Osteocyte (in vitro differentiated cells): ENCODE measurements around the gene ANTKMT. TPM values are rescaled to one million over a fixed set of nuclear protein-coding genes. Genes with fewer than 3 reads are reported as not detected.

Experiments used
- DNase-seq: peaks from one replicate; pipeline ENCODE4 v3.0.0; 2021; ENCODE audit warnings: mixed read lengths; ENCODE audit not compliant: unreplicated experiment; ENCODE audit errors: extremely low spot score
- H3K27ac Mint-ChIP-seq: one replicate; pipeline ENCODE4 v1.8.0; 2021; ENCODE audit warnings: mild to moderate bottlenecking, mixed read lengths; ENCODE audit not compliant: unreplicated experiment
- H3K27me3 Mint-ChIP-seq: one replicate; pipeline ENCODE4 v1.8.0; 2021; ENCODE audit warnings: mixed read lengths; ENCODE audit not compliant: unreplicated experiment
- H3K36me3 Mint-ChIP-seq: one replicate; pipeline ENCODE4 v1.8.0; 2021; ENCODE audit warnings: mixed read lengths; ENCODE audit not compliant: unreplicated experiment
- H3K4me1 Mint-ChIP-seq: one replicate; pipeline ENCODE4 v1.8.0; 2021; ENCODE audit warnings: mixed read lengths; ENCODE audit not compliant: unreplicated experiment
- H3K4me3 Mint-ChIP-seq: one replicate; pipeline ENCODE4 v1.8.0; 2021; ENCODE audit warnings: mild to moderate bottlenecking, moderate library complexity, mixed read lengths; ENCODE audit not compliant: unreplicated experiment
- H3K9me3 Mint-ChIP-seq: one replicate; pipeline ENCODE4 v1.8.0; 2021; ENCODE audit warnings: mixed read lengths; ENCODE audit not compliant: unreplicated experiment
- total RNA-seq: library from RNA; stranded (reverse); gene quantifications from 2 replicates; pipeline ENCODE4 v1.2.1, GENCODE V29; 2021
- TF ChIP-seq, protein P1 (sequence below): fragments of 200-600 bp; sonication (generic); IDR thresholded peaks from 2 replicates; pipeline ENCODE4 v1.5.0; 2021; ENCODE audit warnings: antibody characterized with exemption, mild to moderate bottlenecking, moderate library complexity

Gene ANTKMT
- total RNA-seq, 1 donor from 2014 or later, result 41.7 TPM

DNA sequence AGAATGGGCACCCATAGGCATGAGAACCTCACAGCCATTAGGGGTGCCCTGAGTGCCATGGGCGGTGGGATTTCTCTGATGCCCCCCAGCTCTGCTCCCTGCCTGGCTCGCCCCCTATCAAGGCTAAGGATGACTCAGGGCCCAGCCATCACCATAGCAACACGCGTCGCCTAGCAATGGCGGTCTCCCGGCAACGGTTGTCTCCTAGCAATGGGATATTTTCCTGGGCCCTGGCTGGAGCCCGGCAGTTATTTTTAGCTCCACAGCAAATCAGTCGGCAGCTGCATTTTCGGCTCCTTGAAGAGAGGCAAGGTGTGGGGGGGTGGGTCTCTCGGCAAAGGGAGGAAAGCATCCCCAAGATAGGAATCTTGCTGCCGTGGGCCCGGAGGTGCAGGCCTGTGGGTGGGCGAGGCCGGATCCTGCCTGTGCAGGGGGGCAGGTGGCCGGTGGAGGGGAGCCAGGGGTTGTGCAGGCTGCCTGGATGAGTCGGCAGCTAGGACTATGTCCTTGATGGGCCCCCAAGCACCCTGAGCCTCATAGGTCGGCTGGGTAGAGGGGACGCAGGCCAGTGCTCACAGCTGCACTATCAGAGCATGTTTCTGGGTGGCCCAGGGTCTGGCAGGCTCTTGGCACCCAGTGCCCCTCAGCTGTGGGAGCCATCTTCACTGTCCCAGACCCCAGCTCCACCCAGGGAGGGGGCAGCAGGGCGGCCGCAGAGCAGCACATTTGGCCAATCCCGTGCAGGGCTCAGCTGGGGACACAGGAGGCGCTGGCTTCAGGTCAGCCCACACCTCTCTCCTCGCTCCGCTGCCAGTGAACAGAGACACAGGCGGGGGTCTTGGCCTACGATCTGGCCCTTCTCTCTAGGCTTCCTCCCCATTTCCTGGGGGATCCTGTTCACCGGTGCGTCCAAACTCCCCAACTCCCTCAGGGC, 11.1 kb upstream of the ANTKMT start:
- TF ChIP-seq, protein P1, sequence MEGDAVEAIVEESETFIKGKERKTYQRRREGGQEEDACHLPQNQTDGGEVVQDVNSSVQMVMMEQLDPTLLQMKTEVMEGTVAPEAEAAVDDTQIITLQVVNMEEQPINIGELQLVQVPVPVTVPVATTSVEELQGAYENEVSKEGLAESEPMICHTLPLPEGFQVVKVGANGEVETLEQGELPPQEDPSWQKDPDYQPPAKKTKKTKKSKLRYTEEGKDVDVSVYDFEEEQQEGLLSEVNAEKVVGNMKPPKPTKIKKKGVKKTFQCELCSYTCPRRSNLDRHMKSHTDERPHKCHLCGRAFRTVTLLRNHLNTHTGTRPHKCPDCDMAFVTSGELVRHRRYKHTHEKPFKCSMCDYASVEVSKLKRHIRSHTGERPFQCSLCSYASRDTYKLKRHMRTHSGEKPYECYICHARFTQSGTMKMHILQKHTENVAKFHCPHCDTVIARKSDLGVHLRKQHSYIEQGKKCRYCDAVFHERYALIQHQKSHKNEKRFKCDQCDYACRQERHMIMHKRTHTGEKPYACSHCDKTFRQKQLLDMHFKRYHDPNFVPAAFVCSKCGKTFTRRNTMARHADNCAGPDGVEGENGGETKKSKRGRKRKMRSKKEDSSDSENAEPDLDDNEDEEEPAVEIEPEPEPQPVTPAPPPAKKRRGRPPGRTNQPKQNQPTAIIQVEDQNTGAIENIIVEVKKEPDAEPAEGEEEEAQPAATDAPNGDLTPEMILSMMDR, result no peak
- H3K4me1 Mint-ChIP-seq, result peaks cover 40% of the 10 kb centered on the region
- no peaks in the 10 kb centered on the region for H3K9me3 Mint-ChIP-seq
- no peak for DNase-seq
- no peak overlapping the region for H3K27ac Mint-ChIP-seq
- peaks cover 19% of the 10 kb centered on the region for H3K27me3 Mint-ChIP-seq
- H3K36me3 Mint-ChIP-seq, result no peaks in the 10 kb centered on the region
- H3K4me3 Mint-ChIP-seq, result no peak overlapping the region

GRCh38 chr16:710500-711075, 10.4 kb upstream of the ANTKMT start:
- Mint-ChIP-seq H3K9me3 (no peaks in the 10 kb centered on the region), H3K4me1 (peaks cover 40% of the 10 kb centered on the region), H3K27ac (no peak overlapping the region), H3K36me3 (no peaks in the 10 kb centered on the region), H3K4me3 (no peak overlapping the region), H3K27me3 (peaks cover 19% of the 10 kb centered on the region)
- TF ChIP-seq, protein P1, result no peak
- no peak for DNase-seq

DNA sequence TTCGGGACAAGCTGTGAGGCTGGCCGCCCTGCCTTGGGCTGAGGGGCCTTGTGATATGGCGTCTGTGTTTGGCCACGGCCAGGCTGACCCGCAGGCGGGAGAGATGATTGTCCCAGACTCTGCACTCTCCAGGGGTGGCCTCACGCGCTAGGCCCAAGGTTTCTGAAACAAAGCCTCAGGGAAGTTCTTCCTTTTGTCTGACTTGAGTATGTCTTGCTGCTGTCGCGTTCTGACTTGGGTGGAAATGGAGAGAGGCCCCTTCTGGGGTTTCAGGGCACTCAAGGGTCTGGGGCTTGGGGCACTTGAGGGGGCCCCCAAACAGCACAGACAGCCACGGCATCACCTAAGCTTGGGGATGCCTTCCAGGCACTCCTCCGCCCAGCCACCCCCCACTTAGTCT, 9.9 kb upstream of the ANTKMT start:
- Mint-ChIP-seq H3K27ac (no peak overlapping the region), H3K36me3 (no peaks in the 10 kb centered on the region), H3K27me3 (peaks cover 19% of the 10 kb centered on the region), H3K4me3 (no peak overlapping the region), H3K4me1 (peaks cover 43% of the 10 kb centered on the region), H3K9me3 (no peaks in the 10 kb centered on the region)
- TF ChIP-seq, protein P1, result no peak
- DNase-seq, result no peak

- H3K36me3 Mint-ChIP-seq, result no peaks in the 10 kb centered on the region
- H3K27me3 Mint-ChIP-seq, result peaks cover 13% of the 10 kb centered on the region
- no peak overlapping the region for H3K4me3 Mint-ChIP-seq
- no peaks in the 10 kb centered on the region for H3K9me3 Mint-ChIP-seq
- TF ChIP-seq, protein P1, result peak; percentile 95
- peak; percentile 94 for DNase-seq
- no peak overlapping the region for H3K27ac Mint-ChIP-seq
- H3K4me1 Mint-ChIP-seq, result peaks cover 41% of the 10 kb centered on the region
Observed at GRCh38 chr16:711548-712320, 9.2 kb upstream of the ANTKMT start.
